SK-N-SH treated with all-trans-retinoic acid at 6 μM for 48 hours (cell line): Measurements from ENCODE around the gene NBAS.

Experiments
- ATAC-seq: fragments of 200-7000 bp; cut with Tn5 transposase; 3 replicates; pipeline ENCODE4 v1.9.1; 2020; ENCODE audit warnings: mild to moderate bottlenecking, moderate library complexity
- ARNTL ChIP-seq: fragments of 450-650 bp; formaldehyde crosslinking; IDR thresholded peaks from 2 replicates; pipeline ENCODE4 v1.5.0; 2020; ENCODE audit warnings: low read depth, mild to moderate bottlenecking, moderate library complexity, borderline replicate concordance
- CSDC2 ChIP-seq: fragments of 250-450 bp; sonication (Bioruptor Pico); IDR thresholded peaks from 2 replicates; pipeline ENCODE4 v1.5.0; 2020; ENCODE audit warnings: mild to moderate bottlenecking, moderate library complexity
- CSRNP3 ChIP-seq: fragments of 250-450 bp; sonication (Bioruptor Pico); IDR thresholded peaks from 2 replicates; pipeline ENCODE4 v1.5.1; 2021; ENCODE audit warnings: mild to moderate bottlenecking, moderate library complexity
- ESRRG ChIP-seq: fragments of 250-450 bp; sonication (Bioruptor Pico); IDR thresholded peaks from 2 replicates; pipeline ENCODE4 v1.6.1; 2021; ENCODE audit warnings: mild to moderate bottlenecking
- GLIS3 ChIP-seq: fragments of 250-450 bp; sonication (Bioruptor Pico); IDR thresholded peaks from 2 replicates; pipeline ENCODE4 v1.5.0; 2020; ENCODE audit warnings: mild to moderate bottlenecking, moderate library complexity
- ISL1 ChIP-seq: fragments of 250-450 bp; sonication (Bioruptor Pico); IDR thresholded peaks from 2 replicates; pipeline ENCODE4 v2.1.2; 2022; ENCODE audit warnings: mild to moderate bottlenecking, moderate library complexity
- OSR1 ChIP-seq: fragments of 250-450 bp; sonication (Bioruptor Pico); IDR thresholded peaks from 2 replicates; pipeline ENCODE4 v1.8.0; 2022; ENCODE audit warnings: moderate library complexity, mild to moderate bottlenecking, inconsistent platforms
- PATZ1 ChIP-seq: fragments of 250-450 bp; sonication (Bioruptor Pico); IDR thresholded peaks from 2 replicates; pipeline ENCODE4 v1.8.0; 2020; ENCODE audit warnings: mild to moderate bottlenecking, moderate library complexity, borderline replicate concordance
- POU6F1 ChIP-seq: fragments of 250-450 bp; sonication (Bioruptor Pico); IDR thresholded peaks from 2 replicates; pipeline ENCODE4 v1.8.0; 2021; ENCODE audit warnings: low read depth, mild to moderate bottlenecking, moderate library complexity, borderline replicate concordance
- PPARA ChIP-seq: fragments of 250-450 bp; sonication (Bioruptor Pico); IDR thresholded peaks from 2 replicates; pipeline ENCODE4 v1.5.0; 2020; ENCODE audit warnings: mild to moderate bottlenecking, borderline replicate concordance
- RARB ChIP-seq: fragments of 250-450 bp; sonication (Bioruptor Pico); IDR thresholded peaks from 2 replicates; pipeline ENCODE4 v1.8.0; 2021; ENCODE audit warnings: mild to moderate bottlenecking, moderate library complexity
- SNAI2 ChIP-seq: fragments of 250-450 bp; sonication (Bioruptor Pico); IDR thresholded peaks from 2 replicates; pipeline ENCODE4 v1.5.0; 2020; ENCODE audit warnings: mild to moderate bottlenecking, moderate library complexity
- TOX ChIP-seq: fragments of 250-450 bp; sonication (Bioruptor Pico); IDR thresholded peaks from 2 replicates; pipeline ENCODE4 v1.8.0; 2021; ENCODE audit warnings: mild to moderate bottlenecking, moderate library complexity, borderline replicate concordance
- TSHZ2 ChIP-seq: fragments of 250-450 bp; sonication (Bioruptor Pico); IDR thresholded peaks from 2 replicates; pipeline ENCODE4 v1.5.0; 2020; ENCODE audit warnings: mild to moderate bottlenecking, moderate library complexity
- ZFP3 ChIP-seq: fragments of 250-450 bp; sonication (Bioruptor Pico); IDR thresholded peaks from 2 replicates; pipeline ENCODE4 v1.5.0; 2020; ENCODE audit warnings: mild to moderate bottlenecking, moderate library complexity
- ZFP30 ChIP-seq: fragments of 450-650 bp; formaldehyde crosslinking; IDR thresholded peaks from 2 replicates; pipeline ENCODE4 v1.5.0; 2022; ENCODE audit warnings: mild to moderate bottlenecking, moderate library complexity
- ZNF565 ChIP-seq: fragments of 450-650 bp; formaldehyde crosslinking; conservative IDR thresholded peaks from 2 replicates; pipeline ENCODE4 v1.5.0; 2020; ENCODE audit warnings: low read depth, mild to moderate bottlenecking, moderate library complexity
- ZNF8 ChIP-seq: fragments of 450-650 bp; formaldehyde crosslinking; IDR thresholded peaks from 2 replicates; pipeline ENCODE4 v1.5.0; 2020; ENCODE audit warnings: mild to moderate bottlenecking, moderate library complexity

Gene NBAS

GRCh38 chr2:15425712-15426111 is 135.4 kb downstream of the NBAS start (continued):
- TF ChIP-seq CSRNP3 (CRISPR knock-in tag): no peak
- no peak for TF ChIP-seq RARB (CRISPR knock-in tag)
- TF ChIP-seq CSDC2: no peak

- no peak for ATAC-seq
- TF ChIP-seq TSHZ2 (CRISPR knock-in tag): no peak
- no peak for TF ChIP-seq TOX
- no peak for TF ChIP-seq ZNF8 (CRISPR knock-in tag)
- TF ChIP-seq ZFP3 (CRISPR knock-in tag): no peak
- TF ChIP-seq ARNTL (CRISPR knock-in tag): no peak
- TF ChIP-seq PATZ1 (CRISPR knock-in tag): no peak
- no peak for TF ChIP-seq CSRNP3 (CRISPR knock-in tag)
- no peak for TF ChIP-seq POU6F1 (CRISPR knock-in tag)
- no peak for TF ChIP-seq SNAI2 (CRISPR knock-in tag)
- TF ChIP-seq RARB (CRISPR knock-in tag): no peak
- no peak for TF ChIP-seq OSR1 (CRISPR knock-in tag)
- TF ChIP-seq, all 23 proteins: peak for 0
Observed at GRCh38 chr2:15421753-15422152, 139.4 kb downstream of the NBAS start.

GRCh38 chr2:15415748-15416147 is 145.4 kb downstream of the NBAS start:
- TF ChIP-seq GLIS3 (no peak), PPARA (CRISPR knock-in tag) (no peak), CSDC2 (no peak), ZNF8 (CRISPR knock-in tag) (no peak), ESRRG (CRISPR knock-in tag) (no peak), ISL1 (CRISPR knock-in tag) (no peak), SNAI2 (CRISPR knock-in tag) (no peak), RARB (CRISPR knock-in tag) (no peak)
- ATAC-seq: no peak

GRCh38 chr2:15412779-15413178 is 148.4 kb downstream of the NBAS start:
- no peak for ATAC-seq
- TF ChIP-seq ISL1 (CRISPR knock-in tag): no peak
- TF ChIP-seq SNAI2 (CRISPR knock-in tag): no peak
- no peak for TF ChIP-seq TSHZ2 (CRISPR knock-in tag)
- no peak for TF ChIP-seq ZFP30 (CRISPR knock-in tag)
- TF ChIP-seq CSRNP3 (CRISPR knock-in tag): no peak
- TF ChIP-seq RARB (CRISPR knock-in tag): no peak
- no peak for TF ChIP-seq ZNF565 (CRISPR knock-in tag)
- TF ChIP-seq POU6F1 (CRISPR knock-in tag): no peak
- TF ChIP-seq ZNF8 (CRISPR knock-in tag): no peak
- no peak for TF ChIP-seq ZFP3 (CRISPR knock-in tag)
- TF ChIP-seq TOX: no peak
- no peak for TF ChIP-seq GLIS3
- TF ChIP-seq PPARA (CRISPR knock-in tag): no peak
- no peak for TF ChIP-seq ARNTL (CRISPR knock-in tag)
- no peak for TF ChIP-seq OSR1 (CRISPR knock-in tag)
